Umbilical cord (tissue), 2 donors: ENCODE data around the gene PAX2. TPM values are rescaled to one million over a fixed set of nuclear protein-coding genes. Genes with fewer than 3 reads are reported as not detected.

Experiments used
- DNase-seq: peaks from one replicate; pipeline ENCODE4 v3.0.0-alpha.2; 2015; ENCODE audit warnings: low spot score
- total RNA-seq: library from RNA; depleted of rRNA; stranded (reverse); fragments of >200 nt; gene quantifications from one replicate; pipeline ENCODE4 v1.2.3, GENCODE V29; 2014; ENCODE audit warnings: low replicate concordance; ENCODE audit not compliant: insufficient read depth

PAX2 gene
- total RNA-seq, 1 donor from 2014 or later = 3.1 TPM

DNA sequence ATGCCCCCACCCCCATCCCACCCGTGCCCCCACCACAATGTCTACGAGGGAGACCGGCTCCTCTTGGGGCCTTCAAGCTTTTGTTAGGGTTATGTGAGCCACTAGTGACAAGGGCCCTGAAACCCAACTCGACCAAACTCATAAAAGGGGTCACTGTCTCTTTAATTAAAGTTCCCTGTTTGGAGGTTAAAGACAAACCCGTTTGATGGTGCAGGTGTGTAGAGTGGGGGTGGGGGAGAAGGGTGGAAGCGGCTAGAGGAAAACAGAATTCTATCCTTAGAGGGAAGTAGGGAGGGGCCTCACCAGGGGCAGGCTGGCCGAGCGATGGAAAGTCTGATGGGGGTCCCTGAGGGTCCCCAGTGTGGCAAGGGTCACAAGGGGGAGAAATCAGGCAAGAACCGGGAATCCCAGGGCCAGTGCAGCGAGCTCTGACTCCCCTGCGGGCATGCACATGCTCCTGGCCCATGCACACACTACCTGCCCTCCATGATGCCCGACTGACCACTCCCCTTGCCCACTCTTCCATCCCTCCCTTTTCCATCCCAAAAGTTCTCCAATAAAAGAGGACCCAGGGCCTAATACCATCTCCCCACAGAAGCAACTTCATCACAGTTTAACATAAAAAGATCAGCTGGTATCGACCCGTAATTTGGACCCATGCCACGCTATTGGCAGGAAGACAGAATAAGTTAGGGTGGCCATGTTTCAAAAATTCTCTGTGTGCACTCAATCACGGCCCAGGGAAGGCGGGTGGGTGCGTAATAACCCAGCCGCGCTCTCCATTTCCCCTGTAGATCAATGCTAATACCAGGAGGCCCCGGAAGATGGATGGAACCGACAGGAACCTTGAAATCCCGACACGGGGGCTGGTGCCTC lies 131.4 kb downstream of the PAX2 start:
- DNase-seq = no peak

DNA sequence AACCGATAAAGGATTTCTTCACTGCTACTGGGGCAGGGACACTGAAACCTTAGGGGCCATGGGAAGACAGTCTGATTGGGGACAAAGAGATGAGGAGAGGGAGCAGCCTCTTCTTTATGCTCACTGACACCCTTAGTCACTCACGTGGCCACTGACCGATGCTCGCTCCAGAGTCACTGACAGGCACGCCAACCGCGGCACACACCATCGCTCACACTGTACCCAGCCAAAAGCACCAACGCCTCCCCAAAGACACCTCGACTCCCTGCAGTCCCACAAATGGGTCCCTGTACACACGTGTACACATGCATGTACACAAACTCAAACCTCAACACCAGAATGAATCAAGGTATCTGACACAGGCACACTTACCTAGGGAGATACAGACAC lies 132.1 kb downstream of the PAX2 start:
- DNase-seq = no peak

- DNase-seq = peak; percentile 75
These were observed 133.0 kb downstream of the PAX2 start for GRCh38 chr10:100878291-100878910.

Other genes with a start within 250 kb of the PAX2 start
- 4.6 TPM for gene SEC31B, start 225.7 kb upstream of the PAX2 start, total RNA-seq
- 74.9 TPM for gene NDUFB8, start 215.7 kb upstream of the PAX2 start, total RNA-seq
- gene HIF1AN, start 209.6 kb upstream of the PAX2 start, total RNA-seq = 13.2 TPM
- gene SLF2, start 167.4 kb downstream of the PAX2 start, total RNA-seq = 59.7 TPM
- gene SEMA4G, start 223.9 kb downstream of the PAX2 start, total RNA-seq = 0.24 TPM
- gene MRPL43, start 241.9 kb downstream of the PAX2 start, total RNA-seq = 73.7 TPM
- gene TWNK, start 242.0 kb downstream of the PAX2 start, total RNA-seq = 8.7 TPM